ENCODE measurements around the gene NDUFS2. TPM values are rescaled to one million over a fixed set of nuclear protein-coding genes. Genes with fewer than 3 reads are reported as not detected.
"Not testable (repeated sequence)": the region's sequence is repeated elsewhere in the genome, so short reads cannot be mapped to it uniquely, and the experiment has no call there.

Gene NDUFS2
- total RNA-seq, 2 experiments from 2014 or later: 62.9 to 72.1 TPM

DNA sequence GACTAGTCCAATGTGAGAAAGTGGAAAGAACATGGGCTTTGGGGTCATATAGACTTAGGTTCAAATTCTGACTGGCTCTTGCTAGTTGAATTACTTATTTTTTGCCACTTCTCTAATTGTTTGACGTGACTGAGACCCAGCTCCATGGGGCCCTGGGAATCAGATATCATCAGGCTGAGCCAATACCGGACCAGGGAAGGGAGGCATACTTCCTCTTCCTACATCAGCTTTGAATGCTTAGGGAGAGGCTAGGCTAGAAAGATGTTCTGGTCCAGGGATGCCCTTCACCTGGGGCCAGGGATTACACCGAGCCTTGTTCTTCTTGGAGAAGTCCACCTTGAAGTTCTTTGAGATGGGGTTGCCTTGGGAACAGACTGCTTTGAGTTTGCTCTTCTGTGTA lies 39.5 kb downstream of the NDUFS2 start:
- intact Hi-C loops (cut with micrococcal nuclease; ENCODE audit: unreplicated experiment): no loop called here
- Histone ChIP-seq H3K36me3 (ENCODE audit: insufficient read depth, low read length) (no peaks in the 10 kb centered on the region), H3K79me2 (ENCODE audit: insufficient read depth, low read depth, low read length) (no peaks in the 10 kb centered on the region), H3K9me3 (ENCODE audit: low read length) (no peaks in the 10 kb centered on the region), H3K9me2 (ENCODE audit: insufficient read depth, low read length) (no peaks in the 10 kb centered on the region), H4K20me1 (ENCODE audit: insufficient read depth, low read length) (no peaks in the 10 kb centered on the region), H3K27ac (ENCODE audit: low read depth, low read length, poor library complexity, severe bottlenecking) (no peak overlapping the region), H2AFZ (ENCODE audit: low read length) (no peak overlapping the region), H3K4me2 (ENCODE audit: low read length) (no peak overlapping the region), H3K4me3 (ENCODE audit: low read depth, low read length, poor library complexity, severe bottlenecking) (no peak overlapping the region), H3K4me1 (ENCODE audit: insufficient read depth, low read length, poor library complexity, severe bottlenecking) (no peaks in the 10 kb centered on the region)
- ChIA-PET POLR2A (no interaction called here), CTCF (ENCODE audit: unreplicated experiment) (no interaction called here)
- TF ChIP-seq EZH2phosphoT487 (IDR thresholded peaks at IDR 0.05; ENCODE audit: borderline replicate concordance, low read depth, low read length): no peak
- no peak for TF ChIP-seq CTCF (conservative IDR thresholded peaks at IDR 0.05; ENCODE audit: low read length)
- no TSS peak for BruUV-seq (replicated peaks)
- DNase-seq (ENCODE audit: low spot score): no peak

DNA sequence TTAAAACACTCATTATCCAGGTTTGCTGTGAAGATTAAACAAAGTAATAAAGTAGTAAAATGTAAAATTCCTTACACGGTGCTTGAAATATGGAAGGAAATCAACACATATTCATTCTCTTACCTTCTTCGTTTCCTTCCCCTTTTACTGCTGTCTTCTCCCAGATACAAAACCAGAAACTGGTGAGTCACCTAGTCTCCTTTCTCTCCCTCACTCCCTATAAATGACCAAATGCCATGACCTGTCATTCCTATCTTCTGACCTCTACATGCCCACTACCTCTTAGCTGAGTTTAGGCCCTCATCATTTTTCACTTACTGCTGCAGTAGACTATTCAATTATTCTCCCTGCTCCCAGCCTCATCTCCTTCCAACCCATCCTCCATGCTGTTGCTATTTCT lies 40.1 kb downstream of the NDUFS2 start:
- intact Hi-C loops (cut with micrococcal nuclease; ENCODE audit: unreplicated experiment): no loop called here
- Histone ChIP-seq H3K4me2 (ENCODE audit: low read length) (no peak overlapping the region), H4K20me1 (ENCODE audit: insufficient read depth, low read length) (no peaks in the 10 kb centered on the region), H2AFZ (ENCODE audit: low read length) (no peak overlapping the region), H3K36me3 (ENCODE audit: insufficient read depth, low read length) (no peaks in the 10 kb centered on the region), H3K4me3 (ENCODE audit: low read depth, low read length, poor library complexity, severe bottlenecking) (no peak overlapping the region), H3K9me3 (ENCODE audit: low read length) (no peaks in the 10 kb centered on the region), H3K9me2 (ENCODE audit: insufficient read depth, low read length) (no peaks in the 10 kb centered on the region), H3K79me2 (ENCODE audit: insufficient read depth, low read depth, low read length) (no peaks in the 10 kb centered on the region), H3K27ac (ENCODE audit: low read depth, low read length, poor library complexity, severe bottlenecking) (no peak overlapping the region), H3K4me1 (ENCODE audit: insufficient read depth, low read length, poor library complexity, severe bottlenecking) (no peaks in the 10 kb centered on the region)
- TF ChIP-seq EZH2phosphoT487 (IDR thresholded peaks at IDR 0.05; ENCODE audit: borderline replicate concordance, low read depth, low read length) (no peak), CTCF (conservative IDR thresholded peaks at IDR 0.05; ENCODE audit: low read length) (no peak)
- POLR2A ChIA-PET: no interaction called here
- no peak for DNase-seq (ENCODE audit: low spot score)
- CTCF ChIA-PET (ENCODE audit: unreplicated experiment): no interaction called here
- BruUV-seq (replicated peaks): no TSS peak

DNA sequence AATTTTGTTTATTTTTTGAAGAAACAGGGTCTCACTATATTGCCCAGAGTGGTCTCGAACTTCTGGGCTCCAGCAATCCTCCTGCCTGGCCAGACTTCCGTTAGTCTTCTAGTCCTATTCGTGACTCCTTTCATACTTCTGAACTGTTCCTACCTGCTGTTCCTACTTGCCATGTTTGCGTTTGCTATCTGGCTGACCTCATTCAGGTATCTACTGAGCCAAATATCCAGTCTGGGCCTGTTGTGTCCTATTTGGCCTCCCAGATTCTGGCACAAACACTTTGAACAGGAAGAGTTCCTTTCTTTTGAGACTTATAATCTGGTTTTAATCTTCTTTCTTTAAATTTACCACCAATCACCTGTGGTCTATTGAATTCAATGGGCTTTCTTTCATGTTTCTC lies 42.7 kb downstream of the NDUFS2 start:
- no peak overlapping the region for H3K4me3 ChIP-seq (ENCODE audit: low read depth, low read length, poor library complexity, severe bottlenecking)
- no TSS peak for BruUV-seq (replicated peaks)
- no peak overlapping the region for H3K4me2 ChIP-seq (ENCODE audit: low read length)
- H4K20me1 ChIP-seq (ENCODE audit: insufficient read depth, low read length): no peaks in the 10 kb centered on the region
- DNase-seq (ENCODE audit: low spot score): no peak
- H3K79me2 ChIP-seq (ENCODE audit: insufficient read depth, low read depth, low read length): no peaks in the 10 kb centered on the region
- no peaks in the 10 kb centered on the region for H3K9me2 ChIP-seq (ENCODE audit: insufficient read depth, low read length)
- no peaks in the 10 kb centered on the region for H3K36me3 ChIP-seq (ENCODE audit: insufficient read depth, low read length)
- H3K27ac ChIP-seq (ENCODE audit: low read depth, low read length, poor library complexity, severe bottlenecking): no peak overlapping the region
- peaks cover 1% of the 10 kb centered on the region; the same call in 1 of the 2 replicates for H3K9me3 ChIP-seq (ENCODE audit: low read length)
- TF ChIP-seq CTCF (conservative IDR thresholded peaks at IDR 0.05; ENCODE audit: low read length) (no peak), EZH2phosphoT487 (IDR thresholded peaks at IDR 0.05; ENCODE audit: borderline replicate concordance, low read depth, low read length) (no peak)
- no peak overlapping the region for H2AFZ ChIP-seq (ENCODE audit: low read length)
- H3K4me1 ChIP-seq (ENCODE audit: insufficient read depth, low read length, poor library complexity, severe bottlenecking): no peaks in the 10 kb centered on the region
- ChIA-PET CTCF (ENCODE audit: unreplicated experiment) (no interaction called here), POLR2A (no interaction called here)
- intact Hi-C loops (cut with micrococcal nuclease; ENCODE audit: unreplicated experiment): no loop called here

DNA sequence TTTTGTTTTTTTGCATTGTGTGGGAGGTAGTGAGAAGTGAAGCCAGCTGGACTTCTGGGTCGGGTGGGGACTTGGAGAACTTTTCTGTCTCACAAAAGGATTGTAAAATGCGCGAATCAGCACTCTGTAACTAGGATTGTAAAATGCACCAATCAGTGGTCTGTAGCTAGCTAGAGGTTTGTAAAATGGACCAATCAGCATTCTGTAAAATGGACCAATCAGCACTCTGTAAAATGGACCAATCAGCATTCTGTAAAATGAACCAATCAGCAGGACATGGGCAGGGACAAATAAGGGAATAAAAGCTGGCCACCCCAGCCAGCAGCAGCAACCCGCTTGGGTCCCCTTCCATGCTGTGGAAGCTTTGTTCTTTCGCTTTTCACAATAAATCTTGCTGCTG lies 47.9 kb downstream of the NDUFS2 start:
- intact Hi-C loops (cut with micrococcal nuclease; ENCODE audit: unreplicated experiment); DNase-seq (ENCODE audit: low spot score); H3K4me3 ChIP-seq (ENCODE audit: low read depth, low read length, poor library complexity, severe bottlenecking); H3K79me2 ChIP-seq (ENCODE audit: insufficient read depth, low read depth, low read length); CTCF ChIA-PET (ENCODE audit: unreplicated experiment); H3K36me3 ChIP-seq (ENCODE audit: insufficient read depth, low read length); H3K9me3 ChIP-seq (ENCODE audit: low read length); H3K9me2 ChIP-seq (ENCODE audit: insufficient read depth, low read length); H3K4me1 ChIP-seq (ENCODE audit: insufficient read depth, low read length, poor library complexity, severe bottlenecking); H3K27ac ChIP-seq (ENCODE audit: low read depth, low read length, poor library complexity, severe bottlenecking); H3K4me2 ChIP-seq (ENCODE audit: low read length); H2AFZ ChIP-seq (ENCODE audit: low read length); BruUV-seq (replicated peaks); H4K20me1 ChIP-seq (ENCODE audit: insufficient read depth, low read length): not testable (repeated sequence)
- POLR2A ChIA-PET: interaction anchor here (1.0 to 1.6 kb wide), 2 partner anchors 12 to 24 kb away, joined by 3 to 5 read pairs; partner anchors contain the start of gene TOMM40L

Data from OCI-LY7 (cell line).